Measurements from ENCODE around the gene TEPSIN. TPM values are rescaled to one million over a fixed set of nuclear protein-coding genes. Genes with fewer than 3 reads are reported as not detected.
A peak's percentile ranks its signal among the peaks of the same experiment; 100 is the strongest.

TEPSIN gene
- total RNA-seq, 1 donor from 2014 or later = 11.1 TPM

GRCh38 chr17:81273698-81274470 lies 35.0 kb upstream of the TEPSIN start:
- DNase-seq (ENCODE audit: missing footprints) = peak; percentile 17
- no peak for ATAC-seq
- intact Hi-C loops (cut with DNase I) = no loop called here

- DNase-seq (ENCODE audit: missing footprints) (peak; percentile 49), ATAC-seq (no peak)
- intact Hi-C loops (cut with DNase I) = no loop called here
These were observed 33.8 kb upstream of the TEPSIN start for GRCh38 chr17:81272616-81273015.

- no peak for ATAC-seq
- DNase-seq (ENCODE audit: missing footprints) = peak; percentile 49
- intact Hi-C loops (cut with DNase I) = no loop called here
These were observed 32.4 kb upstream of the TEPSIN start for GRCh38 chr17:81271226-81271625.

GRCh38 chr17:81270279-81270678 lies 31.4 kb upstream of the TEPSIN start:
- DNase-seq (ENCODE audit: missing footprints) (no peak), ATAC-seq (no peak)

GRCh38 chr17:81267390-81268067 lies 28.7 kb upstream of the TEPSIN start:
- ATAC-seq = no peak
- DNase-seq (ENCODE audit: missing footprints) = peak; percentile 30
- intact Hi-C loops (cut with DNase I) = no loop called here

More at GRCh38 chr17:81270279-81270678, 31.4 kb upstream of the TEPSIN start:
- intact Hi-C loops (cut with DNase I) = no loop called here

- intact Hi-C loops (cut with DNase I) = no loop called here
- DNase-seq (ENCODE audit: missing footprints) (peak; percentile 37), ATAC-seq (no peak)
These were observed 26.7 kb upstream of the TEPSIN start for GRCh38 chr17:81265576-81265975.

- ATAC-seq = no peak
- peak; percentile 22 for DNase-seq (ENCODE audit: missing footprints)
- intact Hi-C loops (cut with DNase I) = no loop called here
These were observed 25.8 kb upstream of the TEPSIN start for GRCh38 chr17:81264640-81265039.

- DNase-seq (ENCODE audit: missing footprints) = peak; percentile 50
- intact Hi-C loops (cut with DNase I) = no loop called here
- no peak for ATAC-seq
These were observed 24.7 kb upstream of the TEPSIN start for GRCh38 chr17:81263371-81264181.

- ATAC-seq = no peak
- peak; percentile 42 for DNase-seq (ENCODE audit: missing footprints)
- intact Hi-C loops (cut with DNase I) = no loop called here
These were observed 22.9 kb upstream of the TEPSIN start for GRCh38 chr17:81261582-81262336.

- peak; percentile 57 for DNase-seq (ENCODE audit: missing footprints)
- intact Hi-C loops (cut with DNase I) = no loop called here
- ATAC-seq = no peak
These were observed 22.2 kb upstream of the TEPSIN start for GRCh38 chr17:81261096-81261495.

GRCh38 chr17:81260641-81261040 lies 21.8 kb upstream of the TEPSIN start:
- DNase-seq (ENCODE audit: missing footprints) = peak; percentile 32
- intact Hi-C loops (cut with DNase I) = no loop called here
- no peak for ATAC-seq

GRCh38 chr17:81260171-81260570 lies 21.3 kb upstream of the TEPSIN start:
- intact Hi-C loops (cut with DNase I) = no loop called here
- no peak for ATAC-seq
- peak; percentile 52 for DNase-seq (ENCODE audit: missing footprints)

- DNase-seq (ENCODE audit: missing footprints) (peak; percentile 48), ATAC-seq (no peak)
- intact Hi-C loops (cut with DNase I) = loop anchor here (5.0 kb wide), 1 partner anchor 33 kb away; no protein-coding TSS in a partner anchor
These were observed 20.3 kb upstream of the TEPSIN start for GRCh38 chr17:81259058-81259605.

- ATAC-seq = no peak
- intact Hi-C loops (cut with DNase I) = loop anchor here (5.0 kb wide), 1 partner anchor 34 kb away; no protein-coding TSS in a partner anchor
- DNase-seq (ENCODE audit: missing footprints) = peak; percentile 53
These were observed 19.4 kb upstream of the TEPSIN start for GRCh38 chr17:81258292-81258691.

GRCh38 chr17:81257533-81257932 lies 18.7 kb upstream of the TEPSIN start:
- intact Hi-C loops (cut with DNase I) = loop anchor here (5.0 kb wide), 1 partner anchor 35 kb away; no protein-coding TSS in a partner anchor
- ATAC-seq (no peak), DNase-seq (ENCODE audit: missing footprints) (peak; percentile 34)

- ATAC-seq (no peak), DNase-seq (ENCODE audit: missing footprints) (peak; percentile 42)
These were observed 17.8 kb upstream of the TEPSIN start for GRCh38 chr17:81256616-81257015.

GRCh38 chr17:81254955-81255717 lies 16.3 kb upstream of the TEPSIN start:
- intact Hi-C loops (cut with DNase I) = loop anchor here (1.0 to 5.0 kb wide), 5 partner anchors 37 to 346 kb away; no protein-coding TSS in a partner anchor
- ATAC-seq (peak; percentile 86), DNase-seq (ENCODE audit: missing footprints) (peak; percentile 92)

More at GRCh38 chr17:81256616-81257015, 17.8 kb upstream of the TEPSIN start:
- intact Hi-C loops (cut with DNase I) = loop anchor here (5.0 kb wide), 1 partner anchor 36 kb away; no protein-coding TSS in a partner anchor
